Dermis blood vessel endothelial cell (primary cell): Measurements from ENCODE around the gene PIEZO2. TPM values are rescaled to one million over a fixed set of nuclear protein-coding genes. Genes with fewer than 3 reads are reported as not detected.
"Not testable (repeated sequence)": the region's sequence is repeated elsewhere in the genome, so short reads cannot be mapped to it uniquely, and the experiment has no call there.

Source experiments
- DNase-seq: peaks from one replicate; pipeline ENCODE4 v3.0.0; 2010
- total RNA-seq: library from RNA; depleted of rRNA; stranded (reverse); fragments of >200 nt; gene quantifications from 2 replicates; pipeline ENCODE4 v1.2.3, GENCODE V29; 2014

The PIEZO2 gene
- total RNA-seq, 1 donor from 2014 or later: 141 TPM

DNA sequence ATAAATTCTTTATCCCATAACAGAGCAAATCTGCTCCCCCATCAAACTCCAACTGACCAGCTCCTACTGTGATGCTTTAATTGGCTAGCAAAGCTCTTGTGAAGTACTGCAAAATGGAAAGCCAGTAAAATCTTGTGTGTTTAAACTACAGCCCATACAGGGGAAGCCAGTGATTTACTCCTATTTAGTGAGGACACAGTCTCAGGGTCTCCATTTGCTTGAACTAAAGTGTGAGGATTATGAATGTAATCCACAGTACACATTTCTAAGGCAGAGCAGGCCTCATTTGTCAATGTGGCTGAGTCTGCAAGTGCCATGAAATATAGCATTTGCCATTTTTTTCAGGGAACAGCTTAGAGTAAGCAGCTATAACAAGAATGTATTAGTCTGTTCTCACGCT lies 259.3 kb downstream of the PIEZO2 start:
- no peak for DNase-seq

DNA sequence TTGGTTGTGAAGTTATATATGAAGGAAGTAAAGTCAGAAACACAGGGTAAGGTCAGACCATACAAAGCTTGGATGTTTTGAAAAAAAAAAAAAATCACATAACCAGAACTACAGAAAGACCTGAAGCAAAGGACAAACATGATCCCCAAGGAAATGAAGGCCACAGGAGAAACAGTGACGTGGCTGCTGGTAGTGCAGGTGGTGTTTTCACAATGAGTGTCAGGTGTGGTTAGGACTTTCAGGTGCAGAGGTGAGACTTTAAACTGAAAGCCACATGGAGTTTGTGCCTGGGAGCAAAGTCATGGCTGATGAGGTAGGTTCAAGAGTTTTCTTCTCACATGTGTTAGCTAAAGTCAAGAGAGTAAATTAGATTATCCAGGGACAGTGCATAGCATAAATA lies 270.7 kb downstream of the PIEZO2 start:
- DNase-seq: no peak

- no peak for DNase-seq
Measured at GRCh38 chr18:10877987-10878386, 271.4 kb downstream of the PIEZO2 start.

GRCh38 chr18:10875811-10876210 lies 273.6 kb downstream of the PIEZO2 start:
- no peak for DNase-seq

GRCh38 chr18:10872304-10872703 lies 277.1 kb downstream of the PIEZO2 start:
- no peak for DNase-seq

GRCh38 chr18:10864722-10865121 lies 284.6 kb downstream of the PIEZO2 start:
- DNase-seq: no peak

GRCh38 chr18:10863026-10863425 lies 286.3 kb downstream of the PIEZO2 start:
- peak; percentile 74 for DNase-seq

GRCh38 chr18:10860928-10861327 lies 288.4 kb downstream of the PIEZO2 start:
- DNase-seq: no peak

- DNase-seq: no peak
Measured at GRCh38 chr18:10860382-10860781, 289.0 kb downstream of the PIEZO2 start.

DNA sequence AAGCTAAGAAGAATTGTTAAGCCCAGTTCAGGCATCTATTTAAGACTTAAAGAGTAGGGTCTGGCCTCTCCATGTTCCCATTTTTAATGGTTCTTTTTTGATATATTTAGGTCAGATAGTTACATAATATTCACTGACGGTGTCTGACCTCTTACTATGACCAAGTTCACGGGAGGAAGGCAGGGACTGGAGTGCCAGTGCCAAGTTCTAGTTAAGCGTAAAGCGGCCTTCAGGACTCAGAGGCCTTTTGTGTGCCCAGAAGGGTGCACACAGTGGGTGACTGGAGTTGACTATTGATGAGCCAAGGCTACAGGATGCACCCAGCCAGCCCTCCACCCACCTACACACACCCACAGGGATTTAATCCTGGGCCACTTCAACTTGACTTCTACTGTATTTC lies 290.9 kb downstream of the PIEZO2 start:
- DNase-seq: no peak

- no peak for DNase-seq
Measured at GRCh38 chr18:10856132-10856531, 293.2 kb downstream of the PIEZO2 start.

- DNase-seq: no peak
Measured at GRCh38 chr18:10852385-10853303, 296.7 kb downstream of the PIEZO2 start.

DNA sequence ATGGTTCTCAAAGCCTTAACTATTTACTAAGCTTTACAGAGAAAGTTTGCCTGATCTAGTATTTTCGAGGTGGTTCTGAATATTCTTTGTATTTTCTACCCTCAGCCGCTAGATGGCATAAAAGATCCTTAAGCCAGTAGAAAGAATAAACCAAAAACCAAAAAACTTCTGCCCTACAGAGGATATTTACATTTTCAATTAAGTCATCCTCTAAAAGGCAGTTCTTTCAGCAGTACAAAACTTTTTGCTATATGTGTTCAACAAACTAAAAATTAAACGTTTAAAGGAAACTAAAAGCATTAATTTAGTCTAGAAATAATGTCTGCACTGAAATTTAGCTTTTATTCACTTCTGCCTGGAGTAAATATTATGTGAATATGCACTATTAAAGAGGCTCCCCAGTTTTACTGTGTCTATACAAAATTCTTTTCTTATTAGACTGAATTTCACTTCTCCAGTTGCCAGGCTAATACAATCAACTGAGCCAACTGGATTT lies 297.5 kb downstream of the PIEZO2 start:
- DNase-seq: peak; percentile 76

DNA sequence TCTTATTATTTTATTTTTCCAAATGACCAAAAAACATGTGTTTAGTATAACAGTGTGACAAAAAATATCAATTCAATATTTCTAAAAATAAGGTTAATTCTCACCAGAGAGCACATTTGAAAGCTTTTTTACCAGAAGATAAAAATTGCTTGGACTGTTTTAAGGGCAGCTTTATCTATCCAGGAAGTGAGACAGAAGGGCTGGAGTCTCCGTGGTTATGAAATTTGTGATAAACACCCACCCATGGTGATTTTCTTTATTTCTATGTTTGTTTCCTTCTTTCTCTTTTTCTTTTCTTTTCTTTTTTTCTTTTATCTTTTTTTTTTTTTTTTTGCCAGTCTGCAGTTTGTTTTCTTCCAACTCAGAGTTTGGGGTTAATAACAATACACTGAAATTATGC lies 298.5 kb downstream of the PIEZO2 start:
- DNase-seq: no peak

GRCh38 chr18:10850216-10850615 lies 299.2 kb downstream of the PIEZO2 start:
- no peak for DNase-seq

DNA sequence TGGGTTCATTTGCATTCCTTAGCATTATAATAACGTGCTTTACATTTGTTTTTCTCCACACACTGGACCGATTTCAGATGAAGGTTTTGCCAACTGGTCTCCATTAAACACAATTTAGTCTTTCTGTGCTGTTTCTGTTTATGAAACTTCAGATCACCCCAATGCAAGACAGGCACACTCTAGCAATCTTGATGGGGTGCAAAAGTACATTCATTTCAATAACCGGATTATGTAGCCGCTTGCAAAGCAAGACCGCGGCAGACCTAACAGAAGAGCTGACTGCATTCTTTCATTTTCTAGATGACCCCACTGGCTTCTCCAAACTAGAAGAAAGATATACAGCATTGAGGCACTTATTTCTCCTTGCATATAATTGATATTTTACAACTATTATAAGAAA lies 301.5 kb downstream of the PIEZO2 start:
- no peak for DNase-seq

DNA sequence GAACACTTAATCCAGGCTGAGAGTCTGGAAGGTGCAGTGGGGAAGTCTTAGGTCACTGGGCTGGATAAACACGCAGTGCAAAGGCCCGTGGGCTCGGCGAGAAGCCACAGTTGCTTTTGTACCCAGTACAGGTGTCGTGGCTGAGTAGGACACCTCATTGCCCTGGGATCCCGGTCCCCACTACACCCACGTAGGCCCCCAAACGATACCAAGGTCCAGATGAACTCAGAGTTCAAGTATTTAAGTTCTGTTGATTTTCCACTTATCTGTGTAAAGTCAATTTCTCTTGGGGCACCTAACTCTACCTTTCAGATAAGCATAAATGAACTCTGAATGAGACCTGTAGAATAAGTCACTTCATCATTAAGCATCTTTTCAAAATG lies 302.0 kb downstream of the PIEZO2 start:
- no peak for DNase-seq

GRCh38 chr18:10846657-10847407 lies 302.5 kb downstream of the PIEZO2 start:
- no peak for DNase-seq

DNA sequence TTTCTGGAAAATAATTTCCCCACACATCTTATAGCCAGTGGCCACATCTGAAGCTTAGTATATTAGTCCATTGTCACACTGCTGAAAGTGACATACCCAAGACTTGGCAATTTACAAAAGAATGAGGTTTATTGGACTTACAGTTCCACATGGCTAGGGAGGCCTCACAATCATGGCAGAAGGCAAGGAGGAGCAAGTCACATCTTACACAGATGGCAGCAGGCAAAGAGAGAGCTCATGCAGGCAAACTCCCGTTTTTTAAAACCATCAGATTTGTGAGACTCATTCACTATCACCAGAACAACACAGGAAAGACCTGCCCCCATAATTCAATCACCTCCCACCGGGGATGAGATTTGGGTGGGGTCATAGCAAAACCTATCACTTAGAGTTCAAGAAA lies 303.3 kb downstream of the PIEZO2 start:
- not testable (repeated sequence) for DNase-seq

DNA sequence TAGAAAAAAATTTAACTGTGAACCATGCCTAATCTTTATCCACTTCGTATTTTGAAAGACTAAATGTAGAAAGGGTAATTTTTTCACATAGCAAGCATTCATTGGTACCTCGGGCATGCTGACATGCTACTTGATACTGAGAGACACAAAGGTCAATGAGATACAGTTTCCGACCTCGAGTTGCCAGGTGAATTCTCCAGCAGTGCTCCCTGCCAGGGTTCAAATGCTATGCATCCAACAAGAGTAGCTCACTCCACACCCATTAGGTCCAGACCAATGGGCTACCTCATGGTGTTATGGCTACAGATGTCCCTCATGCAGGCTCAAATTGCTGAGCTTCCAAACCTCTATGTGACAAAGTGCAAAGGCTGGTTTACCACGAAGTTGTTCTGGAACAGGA lies 305.8 kb downstream of the PIEZO2 start:
- DNase-seq: no peak

GRCh38 chr18:10842861-10843260 lies 306.5 kb downstream of the PIEZO2 start:
- DNase-seq: no peak

DNA sequence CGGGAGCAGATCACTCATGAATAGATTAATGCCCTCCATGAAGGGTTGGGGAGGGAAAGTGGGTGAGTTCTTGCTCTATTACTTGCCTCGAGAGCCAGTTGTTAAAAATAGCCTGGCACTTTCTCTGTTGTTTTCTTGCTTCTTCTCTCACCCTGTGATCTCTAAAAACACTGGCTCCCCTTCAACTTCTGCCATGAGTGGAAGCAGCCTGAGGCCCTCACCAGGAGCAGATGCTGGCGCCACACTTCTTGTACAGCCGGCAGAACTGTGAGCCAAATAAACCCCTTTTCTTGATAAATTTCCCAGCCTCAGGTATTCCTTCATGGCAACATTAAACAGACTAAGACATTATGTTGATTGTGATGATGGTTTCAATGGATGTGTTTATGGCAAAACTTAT lies 307.0 kb downstream of the PIEZO2 start:
- no peak for DNase-seq

- no peak for DNase-seq
Measured at GRCh38 chr18:10841203-10841602, 308.2 kb downstream of the PIEZO2 start.

DNA sequence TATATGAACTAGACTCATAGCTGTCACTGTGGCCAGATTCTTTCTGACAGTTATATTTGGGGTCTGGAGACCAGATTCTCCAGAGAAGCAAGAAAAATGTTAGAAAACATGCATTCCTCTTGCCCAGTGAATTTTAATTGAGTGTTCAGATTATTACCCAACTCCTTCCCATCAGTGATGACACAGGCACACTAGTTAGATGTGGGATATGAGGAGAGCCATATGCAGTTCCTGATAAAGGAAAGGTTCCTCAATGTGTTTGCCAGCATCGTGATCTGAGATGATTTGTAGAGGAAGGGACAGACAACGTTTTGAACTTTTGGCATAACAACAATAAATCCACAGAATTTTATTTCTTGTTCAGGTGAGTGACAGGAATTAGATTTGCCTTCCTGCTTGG lies 308.6 kb downstream of the PIEZO2 start:
- no peak for DNase-seq
